SHP77 treated with DMSO at 0.1 percent for 48 hours (cell line): ENCODE data around the gene PLXNA2.

Source experiments
- DNase-seq: peaks from one replicate; lab custom pipeline; 2025; lab: John Stamatoyannopoulos, UW

Gene PLXNA2

DNA sequence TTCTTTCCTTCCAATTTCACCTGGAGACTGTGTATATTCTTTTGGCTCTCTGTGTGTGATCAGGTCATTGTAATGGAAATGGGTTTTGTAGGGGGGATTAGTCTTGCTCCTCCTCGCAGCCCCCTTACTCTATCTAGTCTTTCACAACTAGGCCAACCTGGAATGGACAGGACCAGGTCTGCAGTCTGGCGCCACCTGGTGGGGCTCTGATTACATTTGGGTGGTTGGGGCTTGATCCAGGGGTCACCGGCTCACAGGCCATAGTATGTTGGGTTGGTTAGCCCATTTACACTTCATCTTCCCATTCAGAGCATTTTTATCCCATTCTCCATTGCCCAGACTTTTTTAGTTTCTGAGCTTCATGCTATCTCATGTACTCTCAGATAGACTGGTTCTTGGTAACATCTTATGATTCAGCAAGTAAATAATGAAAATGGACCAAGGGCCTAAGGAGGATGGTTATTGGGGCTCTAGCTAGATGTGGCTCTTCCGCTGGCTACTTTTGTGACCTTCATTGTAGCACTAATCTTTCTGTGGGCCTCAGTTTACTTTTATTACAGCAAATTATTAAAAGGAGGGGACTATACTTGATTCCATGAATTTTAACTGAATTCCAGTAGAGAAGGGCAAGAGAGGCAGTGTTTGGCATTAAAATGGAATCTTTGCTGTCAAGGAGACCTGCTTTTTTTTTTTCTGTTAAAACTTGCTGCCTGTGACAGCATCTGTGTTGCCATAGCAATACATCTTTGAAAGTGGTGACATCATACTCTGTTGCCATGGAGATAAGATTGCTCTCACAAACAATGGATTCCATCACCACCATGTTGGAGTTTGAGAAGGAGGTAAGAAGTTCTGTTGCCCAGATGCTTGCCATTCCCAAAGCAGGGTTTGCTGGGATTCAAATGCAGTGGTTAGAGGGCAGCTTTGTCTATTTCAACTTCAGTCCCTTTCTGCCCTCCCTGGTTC, 150.1 kb downstream of the PLXNA2 start:
- no peak for DNase-seq

- no peak for DNase-seq
Measured at GRCh38 chr1:208093046-208093445, 151.1 kb downstream of the PLXNA2 start.

DNA sequence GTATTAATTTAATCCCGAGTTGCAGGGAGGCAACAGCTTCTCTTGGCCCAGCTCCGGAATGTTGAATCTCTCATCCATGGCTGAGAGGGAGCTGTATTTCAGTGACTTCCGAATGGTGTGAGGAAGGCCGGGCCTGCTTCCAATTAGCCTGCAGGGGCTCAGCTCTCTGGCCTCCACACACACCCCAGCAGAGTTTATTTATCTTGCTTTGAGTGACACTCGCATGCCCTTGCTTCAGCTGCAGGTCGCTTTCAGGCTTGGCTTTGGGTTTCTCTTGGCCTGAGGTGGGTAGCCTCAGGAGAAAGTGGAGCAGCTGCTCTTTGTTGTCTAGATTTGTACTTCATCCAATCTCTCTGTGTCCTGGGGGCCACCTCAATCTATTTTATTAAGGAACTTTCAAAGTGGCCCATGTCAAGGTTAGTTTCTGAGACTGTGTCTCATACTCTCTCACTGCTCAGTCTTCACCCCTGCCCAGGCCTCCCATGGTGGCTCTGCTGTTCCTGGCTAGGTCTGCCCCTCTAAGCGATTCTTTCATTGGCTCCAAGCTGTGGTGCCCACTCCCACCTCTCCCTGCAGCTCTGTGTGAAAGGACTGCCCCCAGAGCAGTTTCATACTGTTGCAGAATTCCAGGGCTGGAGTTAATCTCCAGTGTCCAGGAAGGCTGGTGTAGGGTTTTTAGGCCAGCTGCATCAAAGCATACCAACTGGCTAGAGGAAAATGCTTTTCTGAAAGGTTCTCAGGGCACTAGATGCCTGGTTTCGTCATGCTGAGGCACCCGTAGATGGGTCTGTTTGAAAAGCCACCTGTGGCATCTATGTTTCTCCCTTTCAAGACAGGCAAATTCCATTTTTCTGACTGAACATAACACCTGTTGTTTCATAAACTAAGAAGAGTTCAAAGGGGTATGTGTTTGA, 153.5 kb downstream of the PLXNA2 start:
- no peak for DNase-seq

- no peak for DNase-seq
Measured at GRCh38 chr1:208089761-208090370, 154.3 kb downstream of the PLXNA2 start.

- DNase-seq, result no peak
Measured at GRCh38 chr1:208089149-208089548, 155.0 kb downstream of the PLXNA2 start.

GRCh38 chr1:208088319-208088718, 155.9 kb downstream of the PLXNA2 start:
- DNase-seq, result no peak

DNA sequence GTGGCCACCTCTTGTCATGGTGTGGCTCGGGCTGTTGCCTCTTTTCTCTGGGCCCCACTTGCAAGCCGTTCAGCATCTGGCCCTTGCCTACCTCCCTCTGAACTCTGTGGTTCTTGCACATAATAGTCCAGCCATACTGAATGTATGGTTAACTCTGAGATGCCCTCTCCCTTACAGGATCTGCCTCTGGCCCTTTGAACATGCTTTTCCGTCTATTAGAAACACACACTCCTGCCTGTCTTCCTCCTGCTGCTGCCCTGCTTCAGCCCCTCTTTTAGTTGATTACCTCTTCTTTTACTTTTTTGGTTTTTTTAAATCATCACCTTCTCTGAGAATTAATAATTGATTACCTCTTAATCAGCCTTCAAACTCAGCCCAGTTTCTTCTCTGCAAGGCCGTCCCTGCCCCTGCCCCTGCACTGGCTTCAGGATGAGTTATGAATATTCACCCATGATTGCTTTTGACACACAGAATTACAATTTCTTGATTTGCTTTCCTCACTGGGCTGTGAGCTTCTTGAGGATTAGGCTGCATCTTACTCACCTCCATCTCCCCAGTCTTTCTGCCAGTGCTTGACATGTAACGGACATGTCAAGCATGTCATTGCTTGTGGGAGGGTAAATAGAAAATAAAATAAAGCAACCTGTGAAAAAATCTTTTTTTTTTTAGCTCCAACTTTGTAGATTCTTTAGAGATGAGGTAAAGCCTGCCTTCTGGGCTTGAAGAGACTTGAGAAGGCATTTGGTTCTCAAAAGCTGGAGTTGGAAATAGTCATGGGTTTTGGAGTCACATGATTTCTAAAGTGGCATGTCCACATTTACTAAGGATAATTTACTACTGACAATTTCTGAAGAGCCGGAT, 158.3 kb downstream of the PLXNA2 start:
- no peak for DNase-seq

GRCh38 chr1:208084764-208085163, 159.4 kb downstream of the PLXNA2 start:
- DNase-seq, result no peak

DNA sequence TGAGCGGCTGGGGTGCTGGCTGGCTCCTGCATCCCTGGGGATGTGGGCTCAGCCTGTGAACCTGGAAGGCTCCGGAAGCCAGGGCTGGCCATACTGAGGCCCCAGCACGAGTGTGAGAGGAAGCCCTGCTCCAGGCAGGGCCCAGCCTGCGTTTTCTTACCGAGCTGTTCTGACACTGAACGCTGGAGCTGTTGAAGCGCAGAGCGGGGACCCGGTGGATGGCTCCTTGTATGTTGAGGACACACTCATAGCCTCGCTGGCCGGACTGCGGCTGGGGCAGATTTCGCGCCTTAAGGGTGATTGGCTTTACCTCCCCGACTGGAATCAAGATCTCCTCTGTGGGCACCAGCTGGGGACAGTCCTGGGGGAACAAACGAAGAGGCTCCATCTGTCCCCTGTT, 160.0 kb downstream of the PLXNA2 start:
- DNase-seq, result no peak

GRCh38 chr1:208083715-208084085, 160.5 kb downstream of the PLXNA2 start:
- DNase-seq, result no peak

- no peak for DNase-seq
Measured at GRCh38 chr1:208083016-208083714, 161.0 kb downstream of the PLXNA2 start.

DNA sequence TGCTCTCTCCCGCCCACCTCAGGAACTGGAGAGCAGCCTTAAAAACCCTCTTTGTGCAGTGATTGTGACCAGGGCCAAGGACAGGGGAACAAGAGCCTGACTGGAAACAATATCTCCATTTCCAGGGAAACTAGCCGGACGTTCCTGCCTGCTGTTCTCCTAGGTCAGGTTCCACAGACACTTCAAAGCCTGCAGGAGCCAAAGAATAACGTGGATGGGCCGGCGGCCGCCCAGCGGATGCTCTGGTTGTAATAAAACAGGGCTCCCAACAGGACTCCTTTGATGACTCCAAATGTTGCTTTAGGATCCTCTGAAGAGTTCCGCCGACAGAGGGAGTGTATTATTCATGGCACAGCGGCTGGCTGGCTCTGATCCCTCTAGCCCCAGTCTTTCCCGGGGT, 162.2 kb downstream of the PLXNA2 start:
- no peak for DNase-seq

DNA sequence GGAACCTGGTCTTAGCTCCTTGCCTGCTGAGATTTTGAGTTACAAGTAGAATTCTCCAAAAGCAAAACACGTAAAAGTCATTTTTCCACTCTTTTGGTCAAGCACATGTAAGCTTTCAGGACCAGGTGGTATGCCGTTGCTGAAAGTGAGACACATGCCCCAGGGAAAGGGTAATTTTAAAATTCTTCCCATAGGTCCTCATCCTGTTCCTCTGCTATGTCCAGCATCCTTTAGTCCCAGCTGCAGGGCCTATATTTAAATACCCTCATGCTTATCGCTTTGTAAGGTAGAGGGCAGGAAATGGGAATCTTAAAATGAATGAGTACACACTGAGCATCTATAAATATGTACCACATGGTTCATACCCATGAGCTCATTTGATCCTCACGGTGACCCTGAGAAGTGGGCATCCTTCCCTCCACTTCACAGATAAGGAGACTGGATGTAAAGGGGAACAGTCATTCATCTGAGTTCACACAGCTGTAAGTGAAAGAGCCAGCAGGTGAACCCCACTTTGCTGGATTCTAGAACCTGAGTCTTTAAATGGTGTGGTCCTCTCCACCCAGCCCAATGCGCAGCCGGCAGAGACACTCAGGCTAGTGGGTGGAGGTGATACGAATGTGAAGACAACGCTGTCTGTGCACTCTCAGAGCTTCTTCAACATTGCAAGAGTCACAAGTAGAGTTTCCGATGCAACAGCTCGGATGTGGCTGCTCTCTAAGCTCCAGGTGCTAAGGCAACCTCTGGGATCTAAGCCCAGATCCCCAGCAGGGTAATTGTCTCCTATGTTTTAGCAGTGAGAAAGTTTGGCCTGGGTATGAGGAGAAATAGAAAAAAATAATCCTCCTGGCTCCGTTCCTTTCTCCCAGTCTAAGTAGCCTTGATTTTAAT, 163.5 kb downstream of the PLXNA2 start:
- no peak for DNase-seq

DNA sequence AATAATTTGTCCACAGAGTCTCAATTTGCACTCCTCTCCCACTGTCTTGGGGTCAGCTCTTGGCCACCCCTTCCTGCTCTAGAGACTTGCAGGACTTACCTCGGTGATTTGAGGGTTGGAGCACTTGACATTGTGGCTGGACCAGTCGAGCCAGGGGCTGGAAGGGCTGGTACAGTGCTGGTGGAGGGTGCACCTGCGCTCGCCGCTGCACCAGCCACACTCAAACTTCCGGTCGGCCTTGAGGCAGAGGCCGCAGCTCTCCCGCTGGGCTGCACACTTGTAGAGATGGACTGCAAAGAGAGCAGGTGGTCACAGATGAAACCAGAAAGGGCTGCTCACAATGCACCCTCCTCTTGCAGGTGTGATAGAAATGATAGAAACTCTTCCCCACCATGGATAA, 165.0 kb downstream of the PLXNA2 start:
- DNase-seq, result no peak

DNA sequence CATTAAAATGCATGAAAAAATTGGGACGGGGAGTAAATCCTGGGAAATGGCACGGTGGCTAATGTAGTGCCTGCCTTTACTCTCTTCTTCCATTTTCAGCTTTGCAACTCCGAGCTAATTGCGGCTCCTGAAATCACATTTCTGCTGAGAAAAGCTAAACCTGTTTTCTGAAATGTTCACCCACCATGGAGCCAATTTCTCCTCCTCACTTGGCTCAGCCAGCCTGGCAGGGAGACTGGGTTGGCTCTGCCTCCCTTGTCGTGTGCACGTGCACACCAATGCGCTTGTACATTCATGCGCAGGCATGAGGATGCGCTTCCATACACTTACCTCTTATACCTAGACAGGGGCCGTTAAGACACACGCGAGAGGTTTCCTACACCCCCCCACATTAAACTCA, 165.4 kb downstream of the PLXNA2 start:
- DNase-seq, result no peak

- no peak for DNase-seq
Measured at GRCh38 chr1:208077232-208078075, 166.7 kb downstream of the PLXNA2 start.

GRCh38 chr1:208074353-208074752, 169.8 kb downstream of the PLXNA2 start:
- DNase-seq, result no peak

- no peak for DNase-seq
Measured at GRCh38 chr1:208071435-208072031, 172.7 kb downstream of the PLXNA2 start.
